ENCODE results near the gene R3HCC1L. TPM values are rescaled to one million over a fixed set of nuclear protein-coding genes. Genes with fewer than 3 reads are reported as not detected.

R3HCC1L gene
- total RNA-seq, 4 donors from 2014 or later, result 17.7 to 27.3 (median 25.3) TPM

DNA sequence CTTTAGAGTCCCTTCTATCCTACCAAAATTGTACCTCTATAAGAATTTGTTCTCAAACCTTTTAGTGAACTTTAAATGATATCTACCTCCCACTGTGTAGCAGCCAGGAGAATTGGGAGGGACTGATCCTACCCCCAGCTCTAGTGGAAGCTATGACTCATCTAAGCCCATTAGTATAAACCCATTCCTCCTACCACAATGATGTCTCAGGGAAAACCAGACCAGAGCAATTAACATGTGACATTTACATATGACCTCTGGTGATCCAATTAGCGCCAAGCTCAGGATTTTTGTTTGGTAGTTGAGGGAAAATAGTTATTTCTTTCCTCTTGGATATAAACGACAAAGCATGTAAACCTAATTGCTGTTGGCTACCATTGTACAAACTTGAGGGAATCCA lies 33.1 kb upstream of the R3HCC1L start:
- Histone ChIP-seq H3K27me3 (no peaks in the 10 kb centered on the region), H3K4me3 (no peak overlapping the region), H3K4me1 (no peaks in the 10 kb centered on the region), H3K9me3 (no peaks in the 10 kb centered on the region), H3K36me3 (no peaks in the 10 kb centered on the region), H3K27ac (no peak overlapping the region)
- 67 to 93% methylated on average over 2 of the region's 2 CpGs for WGBS, 2 donors (ENCODE audit: low coverage in 1 of 2)
- TF ChIP-seq POLR2A (IDR thresholded peaks at IDR 0.05) (no peak), POLR2AphosphoS5 (IDR thresholded peaks at IDR 0.05) (no peak), EP300 (IDR thresholded peaks at IDR 0.05; ENCODE audit: low read depth) (no peak)
- TF ChIP-seq, protein P1, sequence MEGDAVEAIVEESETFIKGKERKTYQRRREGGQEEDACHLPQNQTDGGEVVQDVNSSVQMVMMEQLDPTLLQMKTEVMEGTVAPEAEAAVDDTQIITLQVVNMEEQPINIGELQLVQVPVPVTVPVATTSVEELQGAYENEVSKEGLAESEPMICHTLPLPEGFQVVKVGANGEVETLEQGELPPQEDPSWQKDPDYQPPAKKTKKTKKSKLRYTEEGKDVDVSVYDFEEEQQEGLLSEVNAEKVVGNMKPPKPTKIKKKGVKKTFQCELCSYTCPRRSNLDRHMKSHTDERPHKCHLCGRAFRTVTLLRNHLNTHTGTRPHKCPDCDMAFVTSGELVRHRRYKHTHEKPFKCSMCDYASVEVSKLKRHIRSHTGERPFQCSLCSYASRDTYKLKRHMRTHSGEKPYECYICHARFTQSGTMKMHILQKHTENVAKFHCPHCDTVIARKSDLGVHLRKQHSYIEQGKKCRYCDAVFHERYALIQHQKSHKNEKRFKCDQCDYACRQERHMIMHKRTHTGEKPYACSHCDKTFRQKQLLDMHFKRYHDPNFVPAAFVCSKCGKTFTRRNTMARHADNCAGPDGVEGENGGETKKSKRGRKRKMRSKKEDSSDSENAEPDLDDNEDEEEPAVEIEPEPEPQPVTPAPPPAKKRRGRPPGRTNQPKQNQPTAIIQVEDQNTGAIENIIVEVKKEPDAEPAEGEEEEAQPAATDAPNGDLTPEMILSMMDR (IDR thresholded peaks at IDR 0.05), result no peak
- intact Hi-C loops (cut with DNase I; ENCODE audit: low total_unique reads), result no loop called here
- DNase-seq, result no peak
- in situ Hi-C loops (cut with MboI; ENCODE audit: low pct_ligation_motif_present in 1 of 4, low pct_unique_long_range_greater_than_20kb in 1 of 4, low sequenced_read_pairs in 3 of 4), result no loop called here

DNA sequence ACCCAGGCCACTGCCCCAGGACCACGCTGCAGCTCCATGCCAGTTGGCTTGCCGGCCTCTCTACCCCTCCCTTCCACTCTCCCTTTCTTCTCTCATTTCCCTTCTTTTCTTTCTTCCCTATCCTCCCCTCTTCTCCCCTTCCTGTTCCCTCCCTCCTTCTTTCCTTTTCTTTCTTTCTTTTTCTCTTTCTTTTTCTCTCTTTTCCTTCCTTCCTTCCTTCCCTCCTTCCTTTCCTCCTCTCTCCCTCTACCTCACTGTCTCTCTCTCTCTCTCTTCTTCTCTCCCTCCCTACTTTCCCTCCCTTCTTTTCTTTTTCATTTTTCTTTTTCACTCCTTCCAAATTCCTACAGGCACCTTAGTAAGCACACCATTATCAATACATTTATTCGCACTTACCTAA lies 30.3 kb upstream of the R3HCC1L start:
- Histone ChIP-seq H3K9me3 (no peaks in the 10 kb centered on the region), H3K4me1 (no peaks in the 10 kb centered on the region), H3K27me3 (no peaks in the 10 kb centered on the region), H3K36me3 (no peaks in the 10 kb centered on the region), H3K4me3 (no peak overlapping the region), H3K27ac (no peak overlapping the region)
- 77 to 81% methylated on average over 3 of the region's 3 CpGs for WGBS, 2 donors (ENCODE audit: low coverage in 1 of 2)
- DNase-seq, result no peak
- TF ChIP-seq POLR2AphosphoS5 (IDR thresholded peaks at IDR 0.05) (no peak), POLR2A (IDR thresholded peaks at IDR 0.05) (no peak), EP300 (IDR thresholded peaks at IDR 0.05; ENCODE audit: low read depth) (no peak)
- TF ChIP-seq, protein P1 (IDR thresholded peaks at IDR 0.05), result no peak
- in situ Hi-C loops (cut with MboI; ENCODE audit: low pct_ligation_motif_present in 1 of 4, low pct_unique_long_range_greater_than_20kb in 1 of 4, low sequenced_read_pairs in 3 of 4) (no loop called here), intact Hi-C loops (cut with DNase I; ENCODE audit: low total_unique reads) (no loop called here)

DNA sequence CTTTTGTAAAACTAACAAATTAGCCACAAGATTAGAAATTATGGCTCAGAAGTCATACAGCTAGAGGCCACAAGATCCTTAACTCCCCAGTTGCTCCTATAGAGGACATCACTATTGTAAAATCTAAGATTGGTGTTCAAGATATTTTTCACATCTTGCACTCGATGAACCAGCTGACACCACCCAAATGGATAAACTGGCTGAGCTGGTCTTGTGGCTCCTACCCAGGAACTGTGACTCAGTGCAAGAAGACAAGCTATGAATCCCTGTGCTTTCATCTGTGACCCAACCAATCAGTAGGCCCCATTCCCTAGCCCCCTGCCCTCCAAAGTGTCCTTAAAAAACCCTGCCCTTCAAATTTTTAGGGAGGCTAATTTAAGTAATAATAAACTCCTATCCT lies 27.9 kb upstream of the R3HCC1L start:
- Histone ChIP-seq H3K4me3 (no peak overlapping the region), H3K27ac (no peak overlapping the region), H3K27me3 (peaks cover 12% of the 10 kb centered on the region), H3K36me3 (no peaks in the 10 kb centered on the region), H3K4me1 (no peaks in the 10 kb centered on the region), H3K9me3 (no peaks in the 10 kb centered on the region)
- TF ChIP-seq POLR2AphosphoS5 (IDR thresholded peaks at IDR 0.05), result no peak
- TF ChIP-seq, protein P1 (IDR thresholded peaks at IDR 0.05), result no peak
- no peak for TF ChIP-seq POLR2A (IDR thresholded peaks at IDR 0.05)
- no peak for TF ChIP-seq EP300 (IDR thresholded peaks at IDR 0.05; ENCODE audit: low read depth)
- DNase-seq, result no peak
- in situ Hi-C loops (cut with MboI; ENCODE audit: low pct_ligation_motif_present in 1 of 4, low pct_unique_long_range_greater_than_20kb in 1 of 4, low sequenced_read_pairs in 3 of 4), result no loop called here
- intact Hi-C loops (cut with DNase I; ENCODE audit: low total_unique reads), result no loop called here
- 40 to 86% methylated on average over 1 of the region's 1 CpG for WGBS, 2 donors (ENCODE audit: low coverage in 1 of 2)

DNA sequence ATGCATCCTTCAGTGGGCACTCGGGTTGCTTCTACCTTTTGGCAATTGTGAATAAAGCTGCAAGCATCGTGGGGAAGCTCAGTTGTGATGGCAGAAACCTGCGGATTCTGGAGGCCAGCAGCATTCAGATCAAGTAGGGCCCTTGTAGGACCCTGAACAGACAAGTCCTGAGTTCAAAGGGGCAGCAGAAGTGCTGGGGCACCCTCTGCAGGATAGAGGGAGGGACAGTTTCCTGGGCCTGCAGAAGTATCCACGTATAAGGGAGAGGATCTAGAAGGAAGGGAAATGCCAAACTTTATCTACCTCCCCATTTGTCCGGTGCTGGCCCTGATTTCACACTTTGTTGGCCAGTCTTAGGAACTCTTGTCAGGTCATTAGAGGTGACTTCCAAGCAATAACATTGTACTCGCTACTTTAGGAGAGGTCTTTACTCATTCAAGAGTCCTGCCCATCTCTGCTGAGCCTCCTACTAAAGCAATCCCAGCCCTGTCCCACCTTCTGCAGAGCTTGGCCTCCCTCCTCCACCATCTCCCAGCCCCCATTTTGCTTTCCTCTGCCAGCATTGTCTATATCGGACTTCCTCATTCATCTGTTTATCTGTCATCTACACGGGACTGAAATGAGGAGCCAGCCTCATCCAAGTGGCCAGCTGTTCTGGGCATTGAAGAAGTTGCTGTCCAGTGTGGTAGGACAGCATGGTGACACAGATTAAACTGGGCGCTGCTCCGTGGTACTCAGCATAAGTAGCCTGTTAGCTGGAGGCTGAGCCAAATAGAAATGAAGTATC lies 26.6 kb upstream of the R3HCC1L start:
- no peak overlapping the region for H3K4me3 ChIP-seq
- H3K27ac ChIP-seq, result no peak overlapping the region
- intact Hi-C loops (cut with DNase I; ENCODE audit: low total_unique reads) (no loop called here), in situ Hi-C loops (cut with MboI; ENCODE audit: low pct_ligation_motif_present in 1 of 4, low pct_unique_long_range_greater_than_20kb in 1 of 4, low sequenced_read_pairs in 3 of 4) (no loop called here)
- no peaks in the 10 kb centered on the region for H3K36me3 ChIP-seq
- H3K9me3 ChIP-seq, result no peaks in the 10 kb centered on the region
- WGBS, 2 donors (ENCODE audit: low coverage in 1 of 2), result 70 to 90% methylated on average over 5 to 10 of the region's 10 CpGs
- TF ChIP-seq, protein P1 (IDR thresholded peaks at IDR 0.05), result no peak
- TF ChIP-seq POLR2A (IDR thresholded peaks at IDR 0.05) (no peak), EP300 (IDR thresholded peaks at IDR 0.05; ENCODE audit: low read depth) (no peak), POLR2AphosphoS5 (IDR thresholded peaks at IDR 0.05) (no peak)
- no peak for DNase-seq
- H3K27me3 ChIP-seq, result peaks cover 14% of the 10 kb centered on the region
- H3K4me1 ChIP-seq, result no peaks in the 10 kb centered on the region
